ENCODE measurements around the gene FAM163B. TPM values are rescaled to one million over a fixed set of nuclear protein-coding genes. Genes with fewer than 3 reads are reported as not detected.

Gene FAM163B
- total and polyA plus RNA-seq, 9 of the 15 experiments (the other 6 are each of a cell fraction or from before 2014, with no cell fraction given): not detected

DNA sequence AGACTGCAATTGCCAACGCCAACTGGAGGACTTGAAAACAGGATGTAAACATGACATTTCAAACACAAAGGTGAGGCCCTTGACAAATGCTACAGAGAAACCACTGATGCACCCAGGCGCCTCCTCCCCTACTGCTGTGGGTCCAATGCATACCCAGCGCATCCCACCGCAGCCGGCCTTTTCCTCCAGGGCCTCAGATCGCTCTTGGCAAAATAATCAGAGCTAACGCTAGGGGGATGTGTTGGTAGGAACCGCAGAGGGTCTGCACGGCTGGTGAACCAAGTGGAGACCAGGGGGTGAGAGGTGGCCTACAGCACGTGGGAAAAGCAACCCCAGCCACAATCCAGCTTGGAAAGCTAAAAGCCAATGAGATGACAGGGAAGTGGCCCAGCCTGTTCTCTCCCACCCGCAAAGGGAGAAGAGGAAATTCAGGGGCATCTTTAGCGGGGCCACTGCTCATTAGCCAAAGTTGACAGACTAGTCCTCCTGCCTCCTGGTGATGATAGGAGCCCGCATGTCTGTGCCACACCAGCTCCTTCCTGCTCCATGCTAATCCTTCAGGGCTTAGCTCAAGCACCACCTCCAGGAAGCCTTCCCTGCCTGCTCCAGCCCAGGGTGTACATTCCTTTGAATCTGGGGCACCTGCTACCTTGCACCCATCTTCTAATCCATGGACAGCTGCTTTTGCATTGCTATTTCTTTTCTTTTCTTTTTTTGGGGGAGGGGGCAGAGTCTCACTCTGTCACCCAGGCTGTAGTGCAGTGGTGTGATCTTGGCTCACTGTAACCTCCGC is 5.9 kb downstream of the FAM163B start:
- Histone ChIP-seq H3K4me2 (ENCODE audit: insufficient read depth, low read length) (no peak overlapping the region), H4K20me1 (replicated peaks; ENCODE audit: control insufficient read depth, insufficient read depth, low read length) (peaks cover 6% of the 10 kb centered on the region), H2AFZ (ENCODE audit: low read depth, low read length) (no peak overlapping the region), H3K27me3 (ENCODE audit: control insufficient read depth in 2 of 2, insufficient read depth in 2 of 2, low read length in 2 of 2) (peaks cover 9 to 51% of the 10 kb centered on the region in 2 experiments; a peak in 4 of 5 replicates), H3K9ac (ENCODE audit: insufficient read depth in 1 of 2, low read depth in 2 of 2, low read length in 2 of 2) (no peak overlapping the region), H3K9me3 (replicated peaks; ENCODE audit: control insufficient read depth, insufficient read depth, low read depth, low read length) (no peaks in the 10 kb centered on the region; the same call in 1 of the 2 replicates), H3K9me1 (ENCODE audit: control insufficient read depth, insufficient read depth, low read length) (no peaks in the 10 kb centered on the region), H3K36me3 (ENCODE audit: control insufficient read depth, insufficient read depth, low read length) (no peaks in the 10 kb centered on the region), H3K79me2 (ENCODE audit: control insufficient read depth, insufficient read depth, low read length) (no peaks in the 10 kb centered on the region), H3K4me1 (replicated peaks in 1 of 2; ENCODE audit: control insufficient read depth in 2 of 2, insufficient read depth in 2 of 2, low read length in 2 of 2) (0 out of 5 replicates have a peak, but pooled peaks cover 0 to 3% of the 10 kb centered on the region in 2 experiments), H3K4me3 (no peak overlapping the region), H3K27ac (ENCODE audit: extremely low read depth, low read depth, low read length) (no peak overlapping the region)
- no peak for TF ChIP-seq BRF1 (IDR thresholded peaks at IDR 0.05; ENCODE audit: borderline replicate concordance, extremely low read depth, insufficient read length)
- TF ChIP-seq, protein P1, sequence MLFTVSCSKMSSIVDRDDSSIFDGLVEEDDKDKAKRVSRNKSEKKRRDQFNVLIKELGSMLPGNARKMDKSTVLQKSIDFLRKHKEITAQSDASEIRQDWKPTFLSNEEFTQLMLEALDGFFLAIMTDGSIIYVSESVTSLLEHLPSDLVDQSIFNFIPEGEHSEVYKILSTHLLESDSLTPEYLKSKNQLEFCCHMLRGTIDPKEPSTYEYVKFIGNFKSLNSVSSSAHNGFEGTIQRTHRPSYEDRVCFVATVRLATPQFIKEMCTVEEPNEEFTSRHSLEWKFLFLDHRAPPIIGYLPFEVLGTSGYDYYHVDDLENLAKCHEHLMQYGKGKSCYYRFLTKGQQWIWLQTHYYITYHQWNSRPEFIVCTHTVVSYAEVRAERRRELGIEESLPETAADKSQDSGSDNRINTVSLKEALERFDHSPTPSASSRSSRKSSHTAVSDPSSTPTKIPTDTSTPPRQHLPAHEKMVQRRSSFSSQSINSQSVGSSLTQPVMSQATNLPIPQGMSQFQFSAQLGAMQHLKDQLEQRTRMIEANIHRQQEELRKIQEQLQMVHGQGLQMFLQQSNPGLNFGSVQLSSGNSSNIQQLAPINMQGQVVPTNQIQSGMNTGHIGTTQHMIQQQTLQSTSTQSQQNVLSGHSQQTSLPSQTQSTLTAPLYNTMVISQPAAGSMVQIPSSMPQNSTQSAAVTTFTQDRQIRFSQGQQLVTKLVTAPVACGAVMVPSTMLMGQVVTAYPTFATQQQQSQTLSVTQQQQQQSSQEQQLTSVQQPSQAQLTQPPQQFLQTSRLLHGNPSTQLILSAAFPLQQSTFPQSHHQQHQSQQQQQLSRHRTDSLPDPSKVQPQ (CRISPR knock-in tag; IDR thresholded peaks at IDR 0.05; ENCODE audit: borderline replicate concordance): no peak
- TF ChIP-seq, protein P2, sequence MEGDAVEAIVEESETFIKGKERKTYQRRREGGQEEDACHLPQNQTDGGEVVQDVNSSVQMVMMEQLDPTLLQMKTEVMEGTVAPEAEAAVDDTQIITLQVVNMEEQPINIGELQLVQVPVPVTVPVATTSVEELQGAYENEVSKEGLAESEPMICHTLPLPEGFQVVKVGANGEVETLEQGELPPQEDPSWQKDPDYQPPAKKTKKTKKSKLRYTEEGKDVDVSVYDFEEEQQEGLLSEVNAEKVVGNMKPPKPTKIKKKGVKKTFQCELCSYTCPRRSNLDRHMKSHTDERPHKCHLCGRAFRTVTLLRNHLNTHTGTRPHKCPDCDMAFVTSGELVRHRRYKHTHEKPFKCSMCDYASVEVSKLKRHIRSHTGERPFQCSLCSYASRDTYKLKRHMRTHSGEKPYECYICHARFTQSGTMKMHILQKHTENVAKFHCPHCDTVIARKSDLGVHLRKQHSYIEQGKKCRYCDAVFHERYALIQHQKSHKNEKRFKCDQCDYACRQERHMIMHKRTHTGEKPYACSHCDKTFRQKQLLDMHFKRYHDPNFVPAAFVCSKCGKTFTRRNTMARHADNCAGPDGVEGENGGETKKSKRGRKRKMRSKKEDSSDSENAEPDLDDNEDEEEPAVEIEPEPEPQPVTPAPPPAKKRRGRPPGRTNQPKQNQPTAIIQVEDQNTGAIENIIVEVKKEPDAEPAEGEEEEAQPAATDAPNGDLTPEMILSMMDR (IDR thresholded peaks at IDR 0.05 in 2 of 3, conservative IDR thresholded peaks at IDR 0.05 in 1 of 3; ENCODE audit: insufficient read depth in 2 of 3, low read depth in 1 of 3, low read length in 3 of 3): 0 out of 6 replicates have a peak, but pooled peaks of 1 of the 3 experiments have one; percentile 21
- TF ChIP-seq IFI16 (CRISPR knock-in tag; IDR thresholded peaks at IDR 0.05): no peak
- TF ChIP-seq CAMTA2 (CRISPR knock-in tag; conservative IDR thresholded peaks at IDR 0.05): no peak
- TF ChIP-seq GABPB2 (CRISPR knock-in tag; conservative IDR thresholded peaks at IDR 0.05): no peak
- TF ChIP-seq STAT5B (CRISPR knock-in tag; IDR thresholded peaks at IDR 0.05): no peak
- TF ChIP-seq SMARCA5 (IDR thresholded peaks at IDR 0.05): no peak
- peak; percentile 72 for TF ChIP-seq ZFP36 (IDR thresholded peaks at IDR 0.05; ENCODE audit: low read depth, low read length, partially characterized antibody)
- POLR2A ChIA-PET: interaction anchor here (1.6 kb wide), 1 partner anchor 19 kb away, joined by 3 read pairs; no protein-coding TSS in a partner anchor
- intact Hi-C loops (cut with micrococcal nuclease) (no loop called here), in situ Hi-C loops (cut with MboI) (no loop called here)
- 2% methylated on average over 11 of the region's 14 CpGs for WGBS (ENCODE audit: insufficient coverage, low coverage, missing lambda C conversion rate)
- BruUV-seq (replicated peaks): no TSS peak
- ATAC-seq: no peak
- CTCF ChIA-PET (ENCODE audit: low intra/inter-chr PET ratio): no interaction called here
- no peak for DNase-seq (ENCODE audit: extremely low read depth in 1 of 4, low spot score in 3 of 4)
- no peak for FAIRE-seq

Measured in K562 (cell line).